Right cardiac atrium (tissue), 5 donors: ENCODE data around the gene MAD1L1. TPM values are rescaled to one million over a fixed set of nuclear protein-coding genes. Genes with fewer than 3 reads are reported as not detected.

ENCODE experiments used
- ATAC-seq, 2 donors: fragments of 200-7000 bp; cut with Tn5 transposase; one replicate each; pipeline versions ENCODE4 v1.8.0 to v1.9.1; 2020; ENCODE audit warnings: moderate library complexity in 2 of 2, mild to moderate bottlenecking in 1 of 2
- DNase-seq, 3 donors: peaks; one replicate each; pipeline ENCODE4 v3.0.0-alpha.2; 2020
- H3K27ac ChIP-seq: one replicate; pipeline ENCODE4 v1.5.1; 2013; ENCODE audit warnings: mild to moderate bottlenecking, low read length, control low read depth, moderate library complexity
- H3K27me3 ChIP-seq: one replicate; pipeline ENCODE4 v1.6.1; 2013; ENCODE audit not compliant: control insufficient read depth, insufficient read depth
- H3K4me1 ChIP-seq: one replicate; pipeline ENCODE4 v1.6.1; 2013; ENCODE audit warnings: low read length; ENCODE audit not compliant: control insufficient read depth, insufficient read depth
- H3K4me3 ChIP-seq: one replicate; pipeline ENCODE4 v1.5.1; 2013; ENCODE audit warnings: low read length, control low read depth
- H3K9me3 ChIP-seq: one replicate; pipeline ENCODE4 v1.6.1; 2013; ENCODE audit warnings: low read length; ENCODE audit not compliant: control insufficient read depth
- WGBS: extraction: QIAGEN DNeasy Blood & Tissue Kit; methylation state at CpG from one replicate; pipeline ENCODE4 v1.1.7; 2013; 5-methylcytosine and 5-hydroxymethylcytosine counted together
- intact Hi-C, 4 donors: fragments of 100-400 bp; cut with DNase I; formaldehyde crosslinking; loops; one replicate each; pipeline versions ENCODE4 v1.11.0 to v1.14.0; 2022 to 2023
- long read RNA-seq, 4 donors: library from polyadenylated mRNA; unstranded; transcript quantifications; one replicate each; pipeline ENCODE4 v2.0.0, GENCODE V29; 2020 to 2021
- polyA plus RNA-seq: library from polyadenylated mRNA; stranded (reverse); fragments of 200-250 nt; gene quantifications from one replicate; pipeline ENCODE4 v1.2.3, GENCODE V29; 2013
- total RNA-seq, 4 donors: library from RNA; stranded (reverse); fragmentation: NEBNext Ultra II Directional; extraction: Animal tissue kit (Norgen Biotek cat#: 25700); gene quantifications; one replicate each; pipeline ENCODE4 v1.2.1, GENCODE V29; 2021
- donor health status: healthy with polysubstance abuse.
- donor health status: DM: no; HTN: yes; CAD: no.
- donor health status: DM: no; HTN: no; CAD: no.
- donor health status: DM: no; HTN: yes; CAD: no; lungs with severe emphysema.
- donor health status: DM: yes; HTN: yes; CAD: no.

The MAD1L1 gene
- 10 to 100 TPM; 15.3 to 36.7 (median 29.7) TPM for total RNA-seq
- 41.0 TPM for polyA plus RNA-seq
- long read RNA-seq, donor 1, transcript MAD1L1-202 (19 exons, 2,762 nt) = major isoform, 10 of 119 reads
- long read RNA-seq, donor 1, transcript MAD1L1-204 (19 exons, 2,991 nt) = minor isoform, 8 of 119 reads
- long read RNA-seq, donor 1, partial matches to known transcripts = 10 of 119 reads
- long read RNA-seq, donor 1, other reads (novel, unspliced or antisense) = 90 of 119 reads
- long read RNA-seq, donor 2, transcript MAD1L1-204 (19 exons, 2,991 nt) = major isoform, 5 of 53 reads
- long read RNA-seq, donor 2, transcript MAD1L1-202 (19 exons, 2,762 nt) = major isoform, 5 of 53 reads
- long read RNA-seq, donor 2, partial matches to known transcripts = 3 of 53 reads
- long read RNA-seq, donor 2, other reads (novel, unspliced or antisense) = 40 of 53 reads
- long read RNA-seq, donor 3, transcript MAD1L1-202 (19 exons, 2,762 nt) = minor isoform, 14 of 170 reads
- long read RNA-seq, donor 3, transcript MAD1L1-204 (19 exons, 2,991 nt) = major isoform, 22 of 170 reads
- long read RNA-seq, donor 3, partial matches to known transcripts = 7 of 170 reads
- long read RNA-seq, donor 3, other reads (novel, unspliced or antisense) = 127 of 170 reads
- long read RNA-seq, donor 4, transcript MAD1L1-204 (19 exons, 2,991 nt) = major isoform, 5 of 36 reads
- long read RNA-seq, donor 4, partial matches to known transcripts = 2 of 36 reads
- long read RNA-seq, donor 4, other reads (novel, unspliced or antisense) = 25 of 36 reads

- peak within 1 kb of the TSS; percentile 25 for H3K27ac ChIP-seq
- WGBS = under 1% methylated on average over 63 of the region's 63 CpGs
- ATAC-seq = peak; percentile 91 to 92
Measured at GRCh38 chr7:2232766-2233520, at the start of gene MAD1L1. TSS of gene MAD1L1 (minus strand) at chr7:2232945. CDS start at chr7:2230133, 2,812 bp downstream.

DNA sequence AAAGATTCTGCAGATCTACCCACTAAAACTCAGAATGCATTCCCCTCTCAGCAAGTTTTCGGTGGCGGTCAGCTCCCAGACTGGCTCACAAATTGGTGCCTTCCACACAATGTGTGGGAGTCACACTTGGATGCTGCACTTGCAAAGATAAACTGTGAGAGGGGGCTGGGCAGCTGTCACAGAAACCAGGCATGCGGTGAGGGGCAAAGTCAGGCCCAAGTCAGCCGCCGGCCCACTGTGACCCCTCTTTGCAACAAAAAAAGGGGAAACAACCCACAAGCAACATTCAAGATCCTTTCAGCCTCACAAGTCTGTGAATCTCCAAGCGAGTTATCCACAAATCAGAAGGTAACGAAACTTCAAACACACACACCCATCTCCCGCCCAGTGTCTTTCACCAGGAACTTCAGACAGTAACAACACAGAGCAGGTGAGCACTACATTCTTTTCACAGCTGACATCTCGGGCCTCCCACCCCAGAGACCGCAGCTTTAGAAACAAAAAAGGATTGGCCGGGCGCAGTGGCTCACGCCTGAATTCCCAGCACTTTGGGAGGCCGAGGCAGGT lies 49.5 kb upstream of the MAD1L1 start:
- Histone ChIP-seq H3K27me3 (no peaks in the 10 kb centered on the region), H3K9me3 (no peaks in the 10 kb centered on the region), H3K4me1 (peaks cover 3% of the 10 kb centered on the region), H3K27ac (no peak overlapping the region), H3K4me3 (no peak overlapping the region)
- intact Hi-C loops = no loop called here
- ATAC-seq (peak in 1 of 2 donors; percentile 30), DNase-seq (peak in 1 of 3 donors; percentile 20)
- 73% methylated on average over 14 of the region's 14 CpGs for WGBS

More at GRCh38 chr7:2232766-2233520, at the start of gene MAD1L1:
- Histone ChIP-seq H3K4me1 (peaks cover 8% of the 10 kb centered on the region), H3K4me3 (peak within 1 kb of the TSS; percentile 85), H3K9me3 (no peaks in the 10 kb centered on the region), H3K27me3 (no peaks in the 10 kb centered on the region)
- intact Hi-C loops = no loop called here
- peak; percentile 91 to 97 (median 96) for DNase-seq

DNA sequence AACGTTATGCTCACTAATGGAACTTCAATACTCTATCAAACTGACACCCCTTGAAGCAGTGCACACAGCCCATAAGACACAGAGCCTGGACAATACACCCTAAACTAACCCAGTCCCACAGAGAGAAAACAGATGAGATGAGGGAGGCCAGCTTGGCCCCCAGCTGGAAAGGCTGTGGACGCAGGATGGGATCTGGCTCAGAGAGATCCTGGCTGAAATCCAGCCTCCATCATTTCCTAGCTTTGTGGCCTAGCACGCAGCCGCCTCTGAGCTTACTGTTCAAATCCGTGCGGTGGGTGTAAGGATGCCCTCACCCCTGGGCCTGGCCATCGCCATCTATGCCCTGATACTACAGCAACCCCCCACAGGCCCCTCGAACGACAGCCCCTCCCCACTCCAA lies 48.8 kb upstream of the MAD1L1 start:
- ATAC-seq = peak; percentile 62 to 83
- 23% methylated on average over 9 of the region's 9 CpGs for WGBS
- Histone ChIP-seq H3K4me3 (no peak overlapping the region), H3K27me3 (no peaks in the 10 kb centered on the region), H3K4me1 (peaks cover 3% of the 10 kb centered on the region), H3K27ac (no peak overlapping the region), H3K9me3 (no peaks in the 10 kb centered on the region)
- DNase-seq = peak in 2 of 3 donors; percentile 61 to 65
- intact Hi-C loops = no loop called here

- Histone ChIP-seq H3K27me3 (no peaks in the 10 kb centered on the region), H3K9me3 (no peaks in the 10 kb centered on the region), H3K27ac (no peak overlapping the region), H3K4me3 (no peak overlapping the region), H3K4me1 (peaks cover 3% of the 10 kb centered on the region)
- intact Hi-C loops = no loop called here
- DNase-seq = no peak
- no peak for ATAC-seq
- WGBS = 80% methylated on average over 2 of the region's 2 CpGs
Measured at GRCh38 chr7:2280424-2280823, 47.7 kb upstream of the MAD1L1 start.

- ATAC-seq (no peak), DNase-seq (no peak)
- intact Hi-C loops = no loop called here
- peaks cover 3% of the 10 kb centered on the region for H3K4me1 ChIP-seq
- WGBS = 60% methylated on average over 4 of the region's 4 CpGs
- no peaks in the 10 kb centered on the region for H3K9me3 ChIP-seq
- no peaks in the 10 kb centered on the region for H3K27me3 ChIP-seq
- H3K27ac ChIP-seq = no peak overlapping the region
- no peak overlapping the region for H3K4me3 ChIP-seq
Measured at GRCh38 chr7:2279896-2280295, 47.2 kb upstream of the MAD1L1 start.

DNA sequence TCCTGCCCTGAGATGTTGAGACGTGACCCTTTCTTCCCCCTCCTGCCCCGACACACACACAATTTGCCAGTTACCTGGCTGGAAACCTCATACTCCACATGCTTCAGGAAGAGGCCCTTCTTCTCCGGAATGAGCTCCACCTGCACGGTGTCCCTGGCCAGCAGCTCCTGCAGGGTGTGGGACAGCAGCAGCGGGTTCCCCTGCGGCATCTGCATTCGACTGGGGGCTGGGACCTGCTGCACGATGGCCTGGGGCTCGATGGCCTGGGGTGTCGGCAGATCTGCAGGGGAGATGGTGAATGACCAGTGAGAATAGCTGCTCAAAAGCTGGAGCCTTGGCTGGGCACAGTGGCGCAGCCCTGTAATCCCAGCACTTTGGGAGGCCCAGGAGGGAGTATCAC lies 45.3 kb upstream of the MAD1L1 start:
- peak in 1 of 3 donors; percentile 33 for DNase-seq
- H3K27me3 ChIP-seq = no peaks in the 10 kb centered on the region
- H3K4me3 ChIP-seq = no peak overlapping the region
- peaks cover 3% of the 10 kb centered on the region for H3K4me1 ChIP-seq
- ATAC-seq = no peak
- no peaks in the 10 kb centered on the region for H3K9me3 ChIP-seq
- WGBS = 92% methylated on average over 11 of the region's 11 CpGs
- H3K27ac ChIP-seq = no peak overlapping the region
- intact Hi-C loops = no loop called here

DNA sequence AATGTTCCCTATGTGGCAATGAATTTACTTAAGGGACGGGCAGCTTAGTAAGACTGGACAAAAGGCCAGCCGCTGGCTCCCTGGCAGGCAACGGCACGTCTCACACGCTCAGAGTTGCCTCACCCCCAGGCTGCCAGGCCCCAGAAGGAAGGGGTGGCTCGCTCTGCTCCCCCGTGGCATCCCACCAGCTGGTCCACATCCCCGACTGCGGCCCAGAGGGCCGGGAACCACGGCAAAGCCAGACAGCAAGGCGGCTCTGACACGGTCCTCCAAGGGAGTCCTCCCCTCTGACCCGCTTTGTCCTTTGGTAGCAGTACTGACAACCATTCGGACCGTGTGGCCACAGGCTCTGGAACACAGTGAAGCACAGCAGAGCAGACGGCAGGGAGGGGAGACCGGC lies 43.4 kb upstream of the MAD1L1 start:
- 85% methylated on average over 18 of the region's 18 CpGs for WGBS
- H3K27ac ChIP-seq = no peak overlapping the region
- H3K4me1 ChIP-seq = no peaks in the 10 kb centered on the region
- H3K27me3 ChIP-seq = no peaks in the 10 kb centered on the region
- DNase-seq (peak in 1 of 3 donors; percentile 31), ATAC-seq (peak in 1 of 2 donors; percentile 48)
- H3K9me3 ChIP-seq = no peaks in the 10 kb centered on the region
- intact Hi-C loops = no loop called here
- H3K4me3 ChIP-seq = no peak overlapping the region

DNA sequence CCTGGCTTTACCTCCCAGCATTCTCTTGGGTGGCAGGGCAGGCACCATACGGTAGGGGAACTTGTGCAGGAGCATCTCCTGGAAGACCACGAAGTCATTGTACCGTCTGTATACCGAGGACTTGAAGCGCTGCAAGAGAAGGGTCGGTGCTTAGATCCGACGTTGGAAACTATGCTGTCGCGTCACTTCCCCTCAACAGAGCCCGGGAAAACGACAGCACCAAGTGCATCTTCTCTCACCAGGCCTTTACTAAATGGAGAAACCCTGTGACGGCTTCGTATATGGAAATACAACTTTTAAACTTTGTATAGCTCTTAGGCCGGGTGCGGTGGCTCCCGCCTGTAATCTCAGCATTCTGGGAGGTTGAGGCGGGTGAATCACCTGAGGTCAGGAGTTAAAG lies 42.4 kb upstream of the MAD1L1 start:
- Histone ChIP-seq H3K4me3 (no peak overlapping the region), H3K27me3 (no peaks in the 10 kb centered on the region), H3K9me3 (no peaks in the 10 kb centered on the region), H3K4me1 (no peaks in the 10 kb centered on the region), H3K27ac (no peak overlapping the region)
- ATAC-seq (no peak), DNase-seq (no peak)
- 89% methylated on average over 18 of the region's 18 CpGs for WGBS
- intact Hi-C loops = no loop called here

DNA sequence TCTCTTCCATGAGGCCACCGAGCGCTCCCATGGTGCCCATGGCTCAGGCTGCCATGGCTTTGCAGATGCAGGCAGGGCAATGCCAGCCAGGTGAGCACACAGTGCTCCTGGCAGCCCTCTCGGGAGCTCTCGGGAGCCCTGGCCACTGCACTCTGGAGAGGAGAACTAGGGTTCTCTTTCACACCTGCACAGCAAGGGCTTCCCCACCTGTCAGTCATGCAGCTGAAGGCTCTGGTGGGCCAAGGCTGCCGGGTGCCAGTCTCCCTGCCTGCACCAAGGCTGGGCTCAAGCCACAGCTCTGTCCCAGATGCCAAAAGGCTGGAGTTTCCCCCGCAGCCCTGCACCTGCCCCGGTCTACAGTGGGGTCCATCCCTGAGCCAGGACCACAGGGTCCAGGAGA lies 41.9 kb upstream of the MAD1L1 start:
- H3K4me3 ChIP-seq = no peak overlapping the region
- no peaks in the 10 kb centered on the region for H3K4me1 ChIP-seq
- intact Hi-C loops = no loop called here
- no peak for ATAC-seq
- no peaks in the 10 kb centered on the region for H3K9me3 ChIP-seq
- H3K27me3 ChIP-seq = no peaks in the 10 kb centered on the region
- peak in 1 of 3 donors; percentile 33 for DNase-seq
- no peak overlapping the region for H3K27ac ChIP-seq
- WGBS = 82% methylated on average over 7 of the region's 7 CpGs

- Histone ChIP-seq H3K4me3 (no peak overlapping the region), H3K9me3 (no peaks in the 10 kb centered on the region), H3K27me3 (no peaks in the 10 kb centered on the region), H3K4me1 (no peaks in the 10 kb centered on the region), H3K27ac (no peak overlapping the region)
- intact Hi-C loops = no loop called here
- DNase-seq = peak in 1 of 3 donors; percentile 7
- no peak for ATAC-seq
- 97% methylated on average over 20 of the region's 20 CpGs for WGBS
Measured at GRCh38 chr7:2273866-2274265, 41.1 kb upstream of the MAD1L1 start.
